HEK293 (cell line): ENCODE data around the gene POLR1D.

Experiments used
- GLI4 ChIP-seq: fragments of 450-650 bp; formaldehyde crosslinking; IDR thresholded peaks from 2 replicates; pipeline ENCODE4 v1.5.1; 2016; ENCODE audit warnings: missing biosample characterization, missing genetic modification characterization
- GLIS2 ChIP-seq: fragments of 450-650 bp; formaldehyde crosslinking; IDR thresholded peaks from 2 replicates; pipeline ENCODE4 v1.5.1; 2016; ENCODE audit warnings: missing biosample characterization, missing genetic modification characterization
- ZNF138 ChIP-seq: fragments of 450-650 bp; formaldehyde crosslinking; IDR thresholded peaks from 2 replicates; pipeline ENCODE4 v1.5.1; 2016; ENCODE audit warnings: missing biosample characterization, missing genetic modification characterization, borderline replicate concordance
- ZNF239 ChIP-seq: fragments of 450-650 bp; formaldehyde crosslinking; IDR thresholded peaks from 2 replicates; pipeline ENCODE4 v1.5.1; 2016; ENCODE audit warnings: missing biosample characterization, missing genetic modification characterization
- TF ChIP-seq, protein P1 (sequence below): fragments of 450-650 bp; formaldehyde crosslinking; IDR thresholded peaks from 2 replicates; pipeline ENCODE4 v1.5.1; 2016; ENCODE audit warnings: missing biosample characterization, missing genetic modification characterization
- TF ChIP-seq, protein P2 (sequence below): fragments of 450-650 bp; formaldehyde crosslinking; IDR thresholded peaks from 2 replicates; pipeline ENCODE4 v1.5.1; 2016; ENCODE audit warnings: missing biosample characterization, missing genetic modification characterization

GRCh38 chr13:27672025-27672424, 50.3 kb downstream of the POLR1D start:
- TF ChIP-seq, protein P1, sequence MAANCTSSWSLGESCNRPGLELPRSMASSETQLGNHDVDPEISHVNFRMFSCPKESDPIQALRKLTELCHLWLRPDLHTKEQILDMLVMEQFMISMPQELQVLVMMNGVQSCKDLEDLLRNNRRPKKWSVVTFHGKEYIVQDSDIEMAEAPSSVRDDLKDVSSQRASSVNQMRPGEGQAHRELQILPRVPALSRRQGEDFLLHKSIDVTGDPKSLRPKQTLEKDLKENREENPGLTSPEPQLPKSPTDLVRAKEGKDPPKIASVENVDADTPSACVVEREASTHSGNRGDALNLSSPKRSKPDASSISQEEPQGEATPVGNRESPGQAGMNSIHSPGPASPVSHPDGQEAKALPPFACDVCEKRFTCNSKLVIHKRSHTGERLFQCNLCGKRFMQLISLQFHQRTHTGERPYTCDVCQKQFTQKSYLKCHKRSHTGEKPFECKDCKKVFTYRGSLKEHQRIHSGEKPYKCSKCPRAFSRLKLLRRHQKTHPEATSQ (tag by site-specific recombination), result no peak
- TF ChIP-seq ZNF239 (tag by site-specific recombination) (no peak), ZNF138 (no peak), GLI4 (tag by site-specific recombination) (no peak), GLIS2 (no peak)
- TF ChIP-seq, protein P2, sequence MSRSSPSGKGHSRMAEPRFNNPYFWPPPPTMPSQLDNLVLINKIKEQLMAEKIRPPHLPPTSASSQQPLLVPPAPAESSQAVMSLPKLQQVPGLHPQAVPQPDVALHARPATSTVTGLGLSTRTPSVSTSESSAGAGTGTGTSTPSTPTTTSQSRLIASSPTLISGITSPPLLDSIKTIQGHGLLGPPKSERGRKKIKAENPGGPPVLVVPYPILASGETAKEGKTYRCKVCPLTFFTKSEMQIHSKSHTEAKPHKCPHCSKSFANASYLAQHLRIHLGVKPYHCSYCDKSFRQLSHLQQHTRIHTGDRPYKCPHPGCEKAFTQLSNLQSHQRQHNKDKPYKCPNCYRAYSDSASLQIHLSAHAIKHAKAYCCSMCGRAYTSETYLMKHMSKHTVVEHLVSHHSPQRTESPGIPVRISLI (tag by site-specific recombination), result no peak
